ENCODE measurements around the gene SRMS.

The SRMS gene

DNA sequence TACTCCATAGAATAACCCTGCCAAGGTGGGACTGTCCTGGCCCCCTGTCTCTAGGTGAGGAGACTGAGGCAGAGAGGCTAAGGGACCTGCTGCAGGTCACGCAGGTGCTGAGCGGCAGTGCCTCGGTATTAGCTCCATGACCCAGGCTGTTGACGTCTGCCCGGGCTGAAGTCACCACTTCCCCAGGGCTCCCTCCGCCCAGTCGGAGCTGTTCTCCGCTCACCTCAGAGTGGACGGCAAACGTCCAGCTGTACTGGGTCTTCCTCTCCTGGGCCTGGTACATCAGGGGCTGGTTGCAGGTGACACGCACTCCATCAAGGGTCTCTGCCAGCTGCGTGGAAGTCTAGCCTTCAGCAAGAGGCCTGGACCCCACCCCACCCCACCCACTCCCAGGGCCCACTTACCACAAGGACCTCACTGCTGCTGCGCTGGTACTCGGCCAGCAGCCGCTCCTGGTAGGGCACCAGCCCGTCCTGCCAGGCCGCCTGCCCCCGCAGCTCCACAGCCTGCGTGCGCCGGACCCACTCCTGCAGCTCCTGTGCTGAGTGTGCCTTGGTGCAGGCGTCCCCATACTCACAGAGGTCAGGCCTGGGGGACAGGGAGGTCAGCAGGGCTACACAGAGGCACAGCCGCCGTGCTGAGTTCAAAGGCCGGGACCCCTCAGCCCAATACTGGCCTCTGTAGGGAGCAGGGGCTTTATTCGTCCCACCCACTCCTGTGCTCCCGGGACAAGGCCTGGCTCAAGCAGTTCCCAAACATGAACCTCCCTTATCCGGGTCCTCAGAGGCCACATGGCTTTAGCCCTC, 22.9 kb upstream of the SRMS start:
- TF ChIP-seq, protein P1, sequence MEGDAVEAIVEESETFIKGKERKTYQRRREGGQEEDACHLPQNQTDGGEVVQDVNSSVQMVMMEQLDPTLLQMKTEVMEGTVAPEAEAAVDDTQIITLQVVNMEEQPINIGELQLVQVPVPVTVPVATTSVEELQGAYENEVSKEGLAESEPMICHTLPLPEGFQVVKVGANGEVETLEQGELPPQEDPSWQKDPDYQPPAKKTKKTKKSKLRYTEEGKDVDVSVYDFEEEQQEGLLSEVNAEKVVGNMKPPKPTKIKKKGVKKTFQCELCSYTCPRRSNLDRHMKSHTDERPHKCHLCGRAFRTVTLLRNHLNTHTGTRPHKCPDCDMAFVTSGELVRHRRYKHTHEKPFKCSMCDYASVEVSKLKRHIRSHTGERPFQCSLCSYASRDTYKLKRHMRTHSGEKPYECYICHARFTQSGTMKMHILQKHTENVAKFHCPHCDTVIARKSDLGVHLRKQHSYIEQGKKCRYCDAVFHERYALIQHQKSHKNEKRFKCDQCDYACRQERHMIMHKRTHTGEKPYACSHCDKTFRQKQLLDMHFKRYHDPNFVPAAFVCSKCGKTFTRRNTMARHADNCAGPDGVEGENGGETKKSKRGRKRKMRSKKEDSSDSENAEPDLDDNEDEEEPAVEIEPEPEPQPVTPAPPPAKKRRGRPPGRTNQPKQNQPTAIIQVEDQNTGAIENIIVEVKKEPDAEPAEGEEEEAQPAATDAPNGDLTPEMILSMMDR (conservative IDR thresholded peaks at IDR 0.05), result no peak
- no peak overlapping the region for H3K27ac ChIP-seq

DNA sequence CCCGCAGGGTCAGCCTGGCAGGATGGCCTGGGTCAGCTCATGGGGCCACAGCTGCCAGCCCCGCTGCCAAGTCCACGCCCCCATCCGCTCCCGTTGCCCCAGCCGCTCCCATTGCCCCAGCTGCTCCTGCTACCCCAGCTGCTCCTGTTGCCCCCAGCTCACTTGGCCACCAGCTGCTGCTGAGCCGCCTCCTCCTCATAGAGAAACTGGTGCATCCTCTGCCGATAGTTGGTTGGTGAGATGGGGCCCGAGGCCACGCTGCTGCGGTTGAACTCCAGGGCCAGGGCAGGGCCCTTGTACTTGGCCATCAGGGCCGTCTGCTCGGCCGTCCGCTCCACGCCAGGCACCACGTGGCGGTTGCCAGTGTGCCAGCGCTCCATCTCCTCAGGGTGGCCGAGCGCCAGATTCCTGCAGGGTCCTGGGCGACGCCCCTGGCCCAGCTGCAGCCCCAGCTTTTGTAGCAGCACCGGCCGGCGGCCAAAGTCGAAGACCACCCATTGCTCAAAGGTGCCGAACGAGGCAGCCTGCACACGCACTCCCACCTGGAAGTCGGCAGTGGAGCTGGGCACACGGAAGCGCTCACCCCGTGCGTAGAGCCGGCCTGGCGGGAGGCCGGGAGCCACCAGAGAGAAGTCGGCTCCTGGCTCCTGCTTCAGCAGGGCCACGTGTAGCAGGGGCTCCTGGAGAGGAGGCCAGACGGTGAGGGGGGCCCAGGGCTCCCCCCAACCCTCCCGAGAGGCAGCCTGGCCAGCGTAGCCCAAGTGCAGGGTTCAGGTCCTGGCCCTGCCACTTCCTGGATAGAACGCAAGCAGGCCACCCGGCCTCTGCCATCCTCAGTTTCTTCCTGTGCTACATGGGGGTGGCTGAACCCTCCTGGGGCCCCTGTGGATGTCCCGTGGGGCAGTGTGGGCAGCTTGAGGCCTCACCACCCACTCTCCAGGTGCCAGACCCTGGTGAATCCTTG, 21.7 kb upstream of the SRMS start:
- H3K27ac ChIP-seq, result no peak overlapping the region
- TF ChIP-seq, protein P1 (conservative IDR thresholded peaks at IDR 0.05), result no peak

DNA sequence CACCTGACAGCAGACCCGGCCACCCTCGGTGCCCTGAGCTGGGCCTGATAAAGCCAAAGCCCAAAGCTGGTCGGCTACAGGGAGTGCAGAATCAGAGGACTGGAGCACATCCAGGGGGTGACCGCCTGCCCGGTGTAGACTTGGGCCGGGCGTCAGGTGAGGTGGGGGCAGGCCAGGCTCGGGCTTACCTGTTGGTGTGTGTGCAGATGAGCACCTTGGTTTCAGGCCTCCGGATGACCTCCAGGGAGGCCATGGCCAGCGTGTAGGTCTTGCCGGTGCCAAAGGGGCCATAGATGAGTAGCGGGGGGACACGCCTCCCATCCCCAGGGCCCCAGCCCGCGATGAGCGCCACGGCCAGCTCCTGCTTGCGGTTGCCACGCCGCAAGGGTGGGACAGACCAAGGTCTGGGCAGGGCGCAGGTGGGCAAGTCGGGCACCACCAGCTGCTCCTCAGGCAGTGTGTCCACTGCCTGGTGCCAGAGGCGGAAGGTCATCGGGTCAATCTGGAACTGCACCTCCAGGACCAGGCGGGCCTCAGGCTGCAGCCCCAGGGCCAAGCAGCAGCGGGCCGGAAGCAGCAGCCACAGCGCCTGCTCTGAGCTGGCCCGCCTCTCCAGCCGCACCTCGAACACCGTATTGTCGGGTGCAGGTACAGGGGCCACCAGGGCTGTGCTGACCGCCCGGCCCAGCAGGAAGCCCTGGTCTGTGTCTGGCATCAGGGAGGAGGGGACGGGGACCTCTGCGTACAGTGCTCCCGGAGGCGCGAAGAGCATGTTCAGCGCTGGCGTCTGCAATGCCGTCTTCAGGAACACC, 20.8 kb upstream of the SRMS start:
- TF ChIP-seq, protein P1 (conservative IDR thresholded peaks at IDR 0.05), result no peak
- H3K27ac ChIP-seq, result no peak overlapping the region

DNA sequence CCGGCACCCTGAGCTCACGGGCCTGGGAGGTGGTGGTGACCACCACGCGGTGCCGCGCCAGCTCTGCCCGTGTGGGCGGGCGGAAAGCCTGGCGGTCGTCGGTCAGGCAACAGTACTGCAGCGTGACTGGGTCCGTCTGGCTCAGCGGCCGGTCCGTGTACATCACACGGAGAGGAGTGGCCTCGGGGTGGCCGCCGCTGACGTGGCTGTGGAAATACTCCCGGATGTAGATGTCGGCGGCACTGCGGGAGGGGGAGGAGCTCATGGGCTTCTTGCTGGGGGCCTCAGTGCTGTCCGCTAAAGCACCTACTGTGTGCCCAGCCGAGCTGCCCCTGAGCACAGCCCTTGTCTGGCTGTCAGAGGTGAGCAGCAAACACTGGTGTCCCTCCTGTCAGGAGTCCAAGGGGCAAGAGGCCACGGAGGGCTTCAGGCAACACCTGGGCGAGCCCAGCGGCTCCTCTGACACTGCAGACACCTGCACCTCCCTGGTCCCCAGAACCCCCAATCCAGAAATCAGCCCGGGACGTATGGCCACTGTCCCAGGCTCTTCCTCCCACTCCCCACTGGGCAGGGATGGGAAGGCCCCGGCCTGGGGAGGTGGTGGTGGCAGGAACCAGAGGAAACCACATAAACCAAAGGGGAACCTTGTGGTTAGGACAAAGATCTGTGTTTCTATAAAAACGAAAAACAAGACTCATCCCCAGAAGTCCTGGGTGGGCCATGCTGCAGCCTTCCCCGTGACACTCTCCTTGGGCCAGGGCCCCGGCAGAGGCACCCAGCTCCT, 20.0 kb upstream of the SRMS start:
- TF ChIP-seq, protein P1 (conservative IDR thresholded peaks at IDR 0.05), result no peak

DNA sequence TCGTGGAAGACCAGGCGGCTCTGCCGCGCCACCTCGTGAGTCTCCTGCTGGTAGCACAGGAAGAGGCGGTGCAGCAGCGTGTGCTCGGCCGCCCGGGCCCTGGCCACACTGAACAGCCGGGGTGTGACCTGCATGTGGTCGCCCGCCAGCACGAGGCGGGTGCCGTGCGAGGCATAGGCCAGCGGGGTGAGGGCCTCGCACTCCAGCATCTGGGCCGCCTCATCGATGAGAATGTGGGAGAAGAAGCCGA, 19.5 kb upstream of the SRMS start:
- TF ChIP-seq, protein P1 (conservative IDR thresholded peaks at IDR 0.05), result no peak
- H3K27ac ChIP-seq, result no peak overlapping the region

More for the DNA sequence above, 20.0 kb upstream of the SRMS start:
- H3K27ac ChIP-seq, result no peak overlapping the region

DNA sequence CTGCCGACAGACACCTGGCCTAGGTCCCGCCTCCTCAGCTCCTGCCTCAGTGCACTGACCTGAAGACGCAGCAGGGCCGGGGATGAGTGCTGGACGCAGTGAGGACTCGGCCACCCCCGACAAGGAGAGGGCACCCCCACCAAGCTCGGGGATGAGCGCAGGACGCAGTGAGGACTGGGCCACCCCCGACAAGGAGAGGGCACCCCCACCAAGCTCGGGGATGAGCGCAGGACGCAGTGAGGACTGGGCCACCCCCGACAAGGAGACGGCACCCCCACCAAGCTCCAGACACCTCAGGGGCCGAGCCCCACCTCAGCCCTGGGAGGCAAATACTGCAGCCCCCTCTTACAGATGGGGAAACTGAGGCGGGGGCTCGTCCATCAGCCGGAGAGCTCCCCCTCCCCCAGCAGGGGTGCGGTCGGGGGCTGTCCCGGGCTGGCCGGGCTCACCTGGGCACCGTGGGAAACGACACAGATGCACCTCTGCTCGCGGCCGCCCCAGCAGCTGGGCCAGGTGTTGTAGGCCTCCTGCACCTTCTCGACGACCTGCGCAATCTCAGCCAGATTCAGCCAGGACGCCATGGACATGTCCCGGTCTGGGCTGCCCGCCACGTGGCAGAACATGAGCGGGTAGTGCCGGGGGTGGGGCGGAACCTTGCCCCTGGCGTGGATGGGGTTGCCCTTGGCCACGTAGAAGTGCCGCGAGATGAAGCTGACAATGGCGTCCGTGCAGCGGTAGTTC, 19.0 kb upstream of the SRMS start:
- TF ChIP-seq, protein P1 (conservative IDR thresholded peaks at IDR 0.05), result no peak
- no peak overlapping the region for H3K27ac ChIP-seq
